Measurements from ENCODE around the gene TADA3. TPM values are rescaled to one million over a fixed set of nuclear protein-coding genes. Genes with fewer than 3 reads are reported as not detected.

TADA3 gene
- total RNA-seq, 4 donors from 2014 or later: 53.7 to 504 (median 92.0) TPM

DNA sequence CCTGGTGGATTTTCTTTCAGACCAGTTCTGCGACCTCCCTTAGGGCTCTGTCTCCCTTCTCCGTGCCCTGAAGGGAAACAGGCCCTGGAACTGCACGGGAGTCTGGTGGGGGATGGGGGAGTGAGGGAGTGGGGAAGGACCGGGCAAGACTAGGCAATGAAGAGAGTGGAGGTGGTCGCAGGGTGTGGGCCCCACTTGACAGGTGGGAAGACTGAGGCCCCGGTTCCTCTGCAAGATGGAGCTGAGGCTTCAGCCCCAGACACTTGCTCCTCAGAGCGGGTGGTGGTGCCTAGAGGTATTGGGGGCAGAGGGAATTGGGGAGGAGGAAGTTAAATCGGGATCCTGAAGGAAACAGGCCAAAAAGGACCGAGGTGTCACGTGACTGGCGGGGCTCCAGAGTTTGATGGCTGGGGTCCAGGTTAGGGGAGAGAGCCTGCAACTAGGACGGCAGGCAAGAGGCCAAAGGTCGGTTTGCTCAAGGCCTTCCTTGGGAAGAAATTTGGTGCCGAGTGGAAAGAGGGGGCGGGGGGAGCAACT lies 21.9 kb downstream of the TADA3 start:
- in situ Hi-C loops (cut with MboI; ENCODE audit: low pct_ligation_motif_present in 1 of 4, low pct_unique_long_range_greater_than_20kb in 1 of 4, low sequenced_read_pairs in 3 of 4): no loop called here

GRCh38 chr3:9769426-9770275 lies 22.6 kb downstream of the TADA3 start, which contains the start of gene CAMK1:
TSS of gene CAMK1 (minus strand) at chr3:9769947. CDS start at chr3:9767749, 2,198 bp downstream.
- peak; percentile 84 for DNase-seq
- Histone ChIP-seq H3K4me1 (peaks cover 10 to 38% (median 30%) of the 10 kb centered on the region in 4 donors), H3K27ac (peak within 1 kb of the TSS; percentile 81 to 89 (median 87)), H3K36me3 (no peaks in the 10 kb centered on the region), H3K27me3 (no peaks in the 10 kb centered on the region), H3K4me3 (peak within 1 kb of the TSS; percentile 50 to 72 (median 64)), H3K9me3 (no peaks in the 10 kb centered on the region)
- in situ Hi-C loops (cut with MboI; ENCODE audit: low pct_ligation_motif_present in 1 of 4, low pct_unique_long_range_greater_than_20kb in 1 of 4, low sequenced_read_pairs in 3 of 4): no loop called here
- 10% methylated on average over 4 to 29 of the region's 49 CpGs for WGBS, 2 donors (ENCODE audit: low coverage in 1 of 2)
- no peak for TF ChIP-seq EP300 (IDR thresholded peaks at IDR 0.05; ENCODE audit: low read depth)
- peak; percentile 35 for TF ChIP-seq POLR2A (IDR thresholded peaks at IDR 0.05)
- TF ChIP-seq CTCF (IDR thresholded peaks at IDR 0.05): no peak
- peak; percentile 33 to 74 (median 49) for TF ChIP-seq POLR2AphosphoS5 (IDR thresholded peaks at IDR 0.05)
- intact Hi-C loops (cut with DNase I; ENCODE audit: low total_unique reads): no loop called here

More for the DNA sequence above, 21.9 kb downstream of the TADA3 start:
- Histone ChIP-seq H3K36me3 (no peaks in the 10 kb centered on the region), H3K9me3 (no peaks in the 10 kb centered on the region), H3K4me3 (peak overlapping the region; percentile 50 to 72 (median 64)), H3K27ac (peak overlapping the region; percentile 81 to 89 (median 87)), H3K27me3 (no peaks in the 10 kb centered on the region), H3K4me1 (peaks cover 10 to 38% (median 30%) of the 10 kb centered on the region in 4 donors)
- intact Hi-C loops (cut with DNase I; ENCODE audit: low total_unique reads): no loop called here
- DNase-seq: peak; percentile 86
- TF ChIP-seq POLR2AphosphoS5 (IDR thresholded peaks at IDR 0.05) (peak in 1 of 3 donors; percentile 34), POLR2A (IDR thresholded peaks at IDR 0.05) (no peak), EP300 (IDR thresholded peaks at IDR 0.05; ENCODE audit: low read depth) (no peak), CTCF (IDR thresholded peaks at IDR 0.05) (no peak)
- WGBS, 2 donors (ENCODE audit: low coverage in 1 of 2): 0 to 28% methylated on average over 5 to 15 of the region's 15 CpGs

DNA sequence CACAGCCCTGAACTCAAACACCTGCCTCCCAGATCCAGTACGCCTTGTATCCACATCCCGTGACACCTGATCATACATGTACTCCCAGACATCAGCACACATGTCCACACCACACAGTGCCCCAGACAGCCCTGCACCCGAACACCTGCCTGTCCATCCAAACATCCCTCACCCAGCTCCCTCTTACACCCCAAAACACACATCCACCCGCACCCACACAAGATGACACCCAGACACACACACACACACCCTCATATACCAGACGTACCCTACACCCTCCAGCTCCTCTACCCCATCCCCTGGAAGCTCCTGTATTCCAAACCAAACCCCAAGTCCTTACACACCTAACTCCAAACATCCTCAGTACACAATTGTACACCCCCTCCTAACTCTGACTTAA lies 23.3 kb downstream of the TADA3 start:
- no peaks in the 10 kb centered on the region for H3K27me3 ChIP-seq
- 68% methylated on average over 5 of the region's 5 CpGs; no CpG with 5 or more reads in 1 of the 2 donors for WGBS, 2 donors (ENCODE audit: low coverage in 1 of 2)
- no peaks in the 10 kb centered on the region for H3K36me3 ChIP-seq
- no peak for DNase-seq
- TF ChIP-seq EP300 (IDR thresholded peaks at IDR 0.05; ENCODE audit: low read depth) (no peak), POLR2AphosphoS5 (IDR thresholded peaks at IDR 0.05) (no peak), CTCF (IDR thresholded peaks at IDR 0.05) (no peak), POLR2A (IDR thresholded peaks at IDR 0.05) (no peak)
- intact Hi-C loops (cut with DNase I; ENCODE audit: low total_unique reads) (no loop called here), in situ Hi-C loops (cut with MboI; ENCODE audit: low pct_ligation_motif_present in 1 of 4, low pct_unique_long_range_greater_than_20kb in 1 of 4, low sequenced_read_pairs in 3 of 4) (no loop called here)
- peak overlapping the region; percentile 81 to 89 (median 87) for H3K27ac ChIP-seq
- no peaks in the 10 kb centered on the region for H3K9me3 ChIP-seq
- H3K4me3 ChIP-seq: peak overlapping the region in 3 of 4 donors; percentile 61 to 72 (median 68)
- peaks cover 10 to 38% (median 30%) of the 10 kb centered on the region in 4 donors for H3K4me1 ChIP-seq

DNA sequence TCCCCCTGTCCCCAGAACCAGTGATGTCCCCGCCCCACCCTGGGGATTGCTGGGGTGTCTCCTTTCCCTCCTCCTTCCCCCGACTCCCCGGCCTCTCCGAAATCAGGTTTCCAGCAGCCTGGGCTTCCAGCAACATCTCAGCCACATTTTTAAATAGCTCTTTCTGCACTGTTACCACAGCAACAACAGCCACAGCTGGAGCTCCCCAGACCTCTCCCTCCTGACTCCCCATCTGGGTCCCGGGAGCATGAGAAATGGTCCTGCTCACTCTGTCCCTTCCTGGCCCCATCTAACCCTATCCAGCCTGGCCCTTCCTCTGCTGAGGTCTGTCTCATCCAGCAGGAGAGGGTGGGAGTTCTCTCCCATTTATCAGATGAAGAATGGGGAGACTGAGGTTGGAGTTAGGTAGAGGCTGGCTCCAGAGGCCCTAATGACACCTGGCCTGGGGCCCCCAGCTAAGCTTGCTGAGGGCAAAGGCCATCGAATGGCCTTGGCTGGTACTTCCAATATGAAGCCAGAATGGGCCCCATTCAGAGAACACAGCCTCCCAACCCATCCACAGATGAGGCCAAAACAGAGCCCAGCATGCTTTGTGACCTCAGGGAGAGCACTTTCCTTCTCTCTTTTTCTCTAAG lies 24.0 kb downstream of the TADA3 start:
- DNase-seq: no peak
- Histone ChIP-seq H3K27ac (peak overlapping the region in 2 of 4 donors; percentile 88 to 89), H3K27me3 (no peaks in the 10 kb centered on the region), H3K4me1 (peaks cover 10 to 38% (median 30%) of the 10 kb centered on the region in 4 donors), H3K36me3 (no peaks in the 10 kb centered on the region), H3K9me3 (no peaks in the 10 kb centered on the region), H3K4me3 (no peak overlapping the region)
- no peak for TF ChIP-seq EP300 (IDR thresholded peaks at IDR 0.05; ENCODE audit: low read depth)
- no peak for TF ChIP-seq POLR2A (IDR thresholded peaks at IDR 0.05)
- no peak for TF ChIP-seq POLR2AphosphoS5 (IDR thresholded peaks at IDR 0.05)
- TF ChIP-seq CTCF (IDR thresholded peaks at IDR 0.05): no peak
- WGBS, 2 donors (ENCODE audit: low coverage in 1 of 2): 77 to 80% methylated on average over 3 to 6 of the region's 6 CpGs
- in situ Hi-C loops (cut with MboI; ENCODE audit: low pct_ligation_motif_present in 1 of 4, low pct_unique_long_range_greater_than_20kb in 1 of 4, low sequenced_read_pairs in 3 of 4) (no loop called here), intact Hi-C loops (cut with DNase I; ENCODE audit: low total_unique reads) (no loop called here)
